ENCODE data around the gene MAT2A.
A peak's percentile ranks its signal among the peaks of the same experiment; 100 is the strongest.

The MAT2A gene

DNA sequence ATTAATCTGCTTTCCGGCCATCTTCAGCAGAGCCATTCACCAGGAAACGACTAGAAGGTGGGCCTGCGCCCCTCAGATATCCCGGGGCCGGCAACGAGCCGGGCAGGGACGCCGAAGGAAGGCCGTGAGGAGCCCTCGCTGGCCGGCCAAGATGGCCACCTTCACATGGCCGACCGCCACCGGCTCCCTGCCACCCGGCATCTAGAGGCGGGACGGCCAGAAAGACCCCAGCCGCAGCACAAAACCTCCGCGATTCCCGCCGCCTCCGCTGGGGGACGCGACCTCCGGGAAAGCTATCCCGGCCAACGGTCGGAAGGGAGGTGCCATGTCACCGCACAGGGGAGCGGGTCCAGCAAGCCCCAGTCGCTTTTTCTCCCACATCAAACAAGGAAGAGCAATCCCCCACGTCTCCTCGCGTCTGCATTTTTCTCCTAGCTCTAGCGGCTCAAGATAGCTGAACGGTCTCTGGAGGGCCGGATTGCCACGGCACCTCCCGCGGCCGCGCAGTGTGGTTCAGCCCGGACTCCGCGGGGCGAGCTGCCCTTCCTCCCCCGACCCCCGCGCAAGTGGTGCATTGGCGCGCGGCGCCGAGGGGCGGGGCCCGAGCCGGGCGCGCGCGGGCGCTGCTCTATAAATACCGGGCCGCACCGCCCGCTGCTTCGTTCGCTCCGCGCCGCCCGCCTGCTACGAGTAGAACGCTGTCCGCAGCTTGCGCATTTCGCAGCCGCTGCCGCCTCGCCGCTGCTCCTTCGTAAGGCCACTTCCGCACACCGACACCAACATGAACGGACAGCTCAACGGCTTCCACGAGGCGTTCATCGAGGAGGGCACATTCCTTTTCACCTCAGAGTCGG is at the start of gene MAT2A:
MAT2A (plus strand) TSS at position 662 of the 854 bp plus-strand sequence; CDS start at position 782, 120 bp downstream.
- peak; percentile 93 for DNase-seq (ENCODE audit: low read depth)

DNA sequence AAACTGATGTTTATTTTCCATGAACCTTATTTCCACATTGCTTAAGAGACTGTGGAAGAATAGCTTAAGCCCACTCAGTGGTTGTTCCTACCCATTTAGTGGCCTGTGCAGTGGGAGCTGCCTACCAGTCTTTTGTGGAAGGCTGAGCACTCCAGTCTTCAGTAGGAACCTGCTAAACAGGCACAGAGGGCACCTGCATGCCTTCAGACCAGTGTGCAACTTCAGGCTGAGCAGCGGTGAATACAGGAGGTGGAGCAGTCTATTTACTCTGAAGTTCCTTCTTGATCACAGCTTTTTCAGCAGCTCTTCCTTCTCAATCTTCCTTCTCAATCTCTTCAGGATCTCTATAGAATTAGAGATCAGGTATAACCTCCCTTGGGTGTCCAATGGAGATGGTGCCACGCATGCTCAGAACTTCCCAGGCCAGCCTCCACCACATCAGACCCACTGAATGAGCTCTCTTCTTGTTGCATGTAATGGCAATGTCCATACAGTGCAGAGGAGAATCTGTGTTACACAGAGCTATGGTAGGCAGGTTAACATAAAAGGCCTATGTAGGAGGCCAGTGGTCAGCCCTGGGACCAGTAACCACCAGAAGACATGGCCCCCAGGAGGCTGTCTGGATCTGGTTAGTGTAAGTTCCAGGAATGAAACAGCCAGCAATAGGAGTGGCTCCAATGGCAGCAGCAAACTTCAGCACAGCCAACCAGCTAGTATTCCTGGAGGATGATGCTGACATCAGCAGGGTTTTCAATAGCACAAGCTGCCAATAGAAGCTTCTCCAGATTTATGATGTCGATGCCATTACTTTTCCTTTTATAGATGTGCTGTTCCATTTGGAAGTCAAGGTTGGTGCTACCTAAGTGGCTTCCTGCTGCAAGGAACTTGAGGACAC is 47.9 kb upstream of the MAT2A start:
- no peak for DNase-seq (ENCODE audit: low read depth)

DNA sequence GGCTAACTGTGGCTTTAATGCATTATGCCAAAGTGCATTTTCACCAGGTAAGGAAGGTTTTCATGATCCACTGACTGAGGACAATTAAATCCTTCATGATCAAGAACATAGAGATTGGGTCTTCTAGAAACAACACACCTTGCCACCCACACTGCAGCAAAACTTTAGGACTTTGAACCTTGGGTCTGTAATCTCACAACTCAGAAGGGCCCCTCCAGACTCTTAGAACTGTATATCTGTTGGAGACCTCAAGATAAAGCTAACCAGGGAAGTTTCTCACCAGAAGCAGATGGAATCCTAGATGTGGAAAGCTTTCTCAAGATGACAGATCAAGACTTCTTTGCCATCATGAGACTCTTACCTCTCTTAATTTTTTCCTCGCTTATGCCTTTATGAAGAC is 42.5 kb upstream of the MAT2A start:
- DNase-seq (ENCODE audit: low read depth): no peak

DNA sequence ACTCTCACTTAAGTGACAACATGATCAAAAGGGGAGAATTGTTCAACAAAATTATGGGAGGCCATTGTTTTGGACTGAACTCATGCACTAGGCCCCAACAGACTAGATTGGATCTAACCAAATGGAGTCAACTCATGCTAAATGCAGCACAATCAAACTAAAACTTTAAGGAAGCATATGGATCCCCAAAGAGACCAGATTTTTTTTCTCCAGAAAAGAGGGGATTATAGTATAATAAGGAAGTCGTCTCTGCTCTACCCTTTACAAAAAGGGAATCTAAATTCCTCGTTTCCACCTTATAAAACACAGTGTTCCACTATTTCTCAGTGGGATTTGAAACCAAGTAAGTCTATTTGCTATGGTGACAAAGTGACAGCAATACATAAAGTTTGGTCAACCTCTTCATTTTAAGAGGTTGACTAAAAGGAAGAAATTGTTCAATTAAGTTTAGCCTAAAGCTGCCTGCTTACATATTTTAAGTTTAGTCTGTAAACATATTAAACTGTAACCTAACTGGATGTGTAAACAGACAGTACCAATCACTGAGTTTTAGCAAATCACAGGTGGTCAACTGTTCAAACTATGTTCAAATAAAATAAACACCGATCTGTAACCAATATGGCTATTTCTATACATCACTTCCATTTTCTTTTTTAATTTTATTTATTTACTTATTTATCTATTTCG is 40.9 kb upstream of the MAT2A start:
- DNase-seq (ENCODE audit: low read depth): no peak

DNA sequence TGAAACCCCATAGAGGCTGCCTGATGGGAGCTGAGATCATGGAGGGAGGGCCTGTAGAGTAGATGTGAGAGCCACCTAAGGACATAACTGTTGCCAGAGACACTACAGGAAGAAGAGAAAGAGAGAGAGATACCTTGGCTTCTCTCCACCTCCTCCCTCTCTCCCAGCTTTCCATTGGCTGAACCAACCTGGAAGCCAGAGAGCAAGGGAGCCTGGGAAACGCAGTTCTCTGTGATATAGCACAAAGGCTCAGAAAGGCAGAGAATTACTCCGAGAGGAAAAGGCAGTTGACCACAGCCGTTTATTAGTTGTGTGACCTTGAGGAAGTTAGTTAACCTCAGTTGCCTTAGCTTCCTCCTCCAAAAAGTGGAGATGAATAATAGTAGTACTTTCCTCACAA is 37.7 kb upstream of the MAT2A start:
- no peak for DNase-seq (ENCODE audit: low read depth)

DNA sequence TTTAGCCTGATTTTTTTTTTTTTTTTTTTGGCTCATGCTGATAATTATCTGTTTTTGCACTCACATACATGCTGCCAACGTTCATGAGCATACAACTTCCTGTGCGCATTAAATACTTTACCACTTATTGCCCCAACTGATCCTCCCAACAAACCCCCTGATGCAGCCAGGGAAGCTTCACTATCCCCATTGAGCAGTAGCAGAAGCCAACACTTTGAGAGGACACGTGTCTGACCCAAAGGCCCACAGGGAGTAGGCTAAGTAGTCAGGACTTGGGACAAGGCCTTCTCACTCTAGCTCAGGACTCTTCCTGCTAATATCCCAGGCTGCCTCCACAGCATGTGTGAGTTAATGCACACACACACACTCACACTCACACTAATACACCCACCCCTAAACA is 36.2 kb upstream of the MAT2A start:
- no peak for DNase-seq (ENCODE audit: low read depth)

DNA sequence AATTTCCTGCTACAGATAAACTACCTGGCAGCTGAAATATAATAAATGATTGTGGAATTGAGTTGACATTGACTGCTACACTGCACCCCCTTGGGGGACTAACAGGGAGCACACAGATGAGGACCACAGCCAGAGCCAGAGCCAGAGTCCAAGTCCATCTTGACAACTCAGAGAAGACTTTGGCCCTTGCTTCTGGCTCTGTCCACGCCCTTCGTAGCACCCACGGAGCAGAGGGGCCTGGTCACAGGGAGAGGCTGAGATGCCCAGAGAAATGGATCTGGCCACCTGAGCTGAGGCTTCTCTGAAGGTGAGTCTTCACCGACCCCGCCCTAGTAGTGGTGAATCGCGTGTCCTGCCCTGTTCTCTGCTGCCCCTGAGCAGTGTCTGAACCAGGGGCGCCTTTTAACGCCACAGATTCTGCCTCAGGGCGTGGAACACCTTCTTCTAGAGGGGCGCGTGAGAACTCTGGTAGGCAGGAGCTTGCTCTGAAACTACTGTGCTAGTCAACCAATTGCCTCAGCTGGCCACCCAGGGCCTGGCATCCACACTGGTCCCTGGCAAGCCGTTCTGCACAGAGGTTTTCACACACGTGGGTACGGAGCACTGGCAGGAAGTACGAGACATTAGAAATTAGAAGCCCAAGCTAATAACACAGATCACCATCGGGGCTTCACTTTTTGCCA is 35.7 kb upstream of the MAT2A start:
- no peak for DNase-seq (ENCODE audit: low read depth)

DNA sequence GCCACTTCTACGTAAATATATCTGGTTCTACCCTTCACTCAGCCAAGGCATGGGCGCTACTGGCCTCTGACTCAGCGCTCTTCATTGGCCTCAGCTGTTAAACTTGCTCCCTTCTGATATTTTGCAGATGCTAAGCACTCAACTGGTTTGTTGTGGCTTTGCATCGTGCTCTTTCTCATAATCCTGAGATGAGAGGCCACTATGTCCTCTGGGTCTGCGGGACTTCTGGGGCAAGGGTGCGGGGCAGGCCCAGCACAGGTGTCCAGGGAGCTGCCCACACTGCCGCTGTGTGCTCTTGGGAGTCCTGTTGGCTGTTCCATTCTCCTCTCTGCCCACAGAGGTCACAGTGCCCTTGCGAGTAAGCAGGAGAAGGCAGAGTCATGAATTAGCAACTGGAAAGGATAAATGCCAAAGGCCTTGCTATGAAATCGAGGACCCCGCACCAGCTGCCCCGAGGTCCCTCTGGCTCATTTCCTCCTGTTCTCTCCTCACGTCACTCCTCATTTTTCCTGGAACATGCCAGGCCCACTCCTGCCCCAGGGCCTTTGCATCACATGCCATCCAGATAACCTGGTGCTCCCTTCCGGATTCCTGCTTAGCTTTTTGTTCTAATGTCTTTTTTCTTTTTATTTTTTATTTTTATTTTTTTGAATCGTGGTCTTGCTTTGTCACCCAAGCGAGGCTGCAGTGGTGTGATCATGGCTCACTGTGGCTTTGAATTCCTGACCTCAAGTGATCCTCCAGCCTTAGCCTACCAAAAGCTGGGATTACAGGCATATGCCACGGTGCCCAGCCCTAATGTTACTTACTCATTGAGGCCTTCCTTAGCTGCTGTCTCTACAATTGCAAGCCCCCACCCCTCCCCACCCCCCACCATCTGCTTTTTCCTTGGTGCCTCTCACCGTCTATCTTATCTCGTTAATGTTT is 34.9 kb upstream of the MAT2A start:
- DNase-seq (ENCODE audit: low read depth): no peak

DNA sequence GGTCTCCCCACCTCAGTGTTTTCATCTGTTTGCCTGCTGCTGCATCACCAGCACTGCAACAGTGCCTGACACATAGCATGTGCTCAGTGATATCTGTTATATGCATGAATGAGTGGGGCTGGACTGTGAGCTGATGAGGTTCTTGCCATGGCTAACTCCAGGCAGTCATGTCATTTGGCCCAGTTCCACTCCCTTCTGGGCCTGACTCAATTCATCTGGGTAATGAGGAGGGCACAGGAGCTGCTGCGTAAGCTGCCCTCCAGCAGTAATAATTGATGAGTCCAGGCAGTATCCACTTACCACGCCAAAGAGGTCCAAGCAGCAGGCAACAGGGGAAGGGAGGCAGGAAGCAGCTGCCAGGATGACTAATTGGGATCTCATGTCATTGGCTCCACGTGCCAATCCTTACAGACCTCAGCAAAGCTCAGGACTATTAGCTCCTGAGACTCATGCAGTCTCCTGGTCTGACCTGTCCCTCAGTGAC is 34.1 kb upstream of the MAT2A start:
- peak; percentile 95 for DNase-seq (ENCODE audit: low read depth)

DNA sequence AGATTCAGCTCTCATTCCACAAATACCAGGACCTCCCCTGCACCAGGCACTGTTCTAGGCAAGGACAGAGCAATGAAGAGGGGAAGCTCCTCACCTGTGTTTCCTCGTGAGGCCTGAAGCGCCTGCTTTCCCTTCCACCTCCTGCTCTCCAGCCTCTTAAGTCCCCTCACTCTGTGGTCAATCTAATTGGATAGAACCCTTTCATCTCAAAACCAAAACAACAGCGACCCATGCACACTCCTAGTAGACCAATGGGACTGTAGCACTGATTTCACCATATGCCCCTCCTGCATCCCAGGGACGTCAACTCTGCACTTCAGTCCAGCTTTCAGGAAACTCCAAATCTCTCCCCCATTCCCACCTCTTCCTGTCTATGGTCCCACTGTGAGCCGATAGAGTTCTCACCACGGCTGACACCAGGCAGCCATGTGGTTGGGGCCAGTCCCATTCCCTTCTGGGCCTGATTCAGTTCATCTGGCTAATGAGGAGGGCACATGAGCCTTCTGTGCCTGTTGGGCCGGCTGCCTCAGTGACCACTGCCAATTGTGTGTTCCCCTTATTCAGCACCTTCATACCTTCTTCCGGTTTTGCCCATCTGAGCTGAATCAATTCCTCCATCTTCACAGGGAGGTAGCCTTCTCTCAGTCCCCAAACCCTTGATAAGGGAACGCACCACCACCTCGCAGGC is 33.3 kb upstream of the MAT2A start:
- no peak for DNase-seq (ENCODE audit: low read depth)

DNA sequence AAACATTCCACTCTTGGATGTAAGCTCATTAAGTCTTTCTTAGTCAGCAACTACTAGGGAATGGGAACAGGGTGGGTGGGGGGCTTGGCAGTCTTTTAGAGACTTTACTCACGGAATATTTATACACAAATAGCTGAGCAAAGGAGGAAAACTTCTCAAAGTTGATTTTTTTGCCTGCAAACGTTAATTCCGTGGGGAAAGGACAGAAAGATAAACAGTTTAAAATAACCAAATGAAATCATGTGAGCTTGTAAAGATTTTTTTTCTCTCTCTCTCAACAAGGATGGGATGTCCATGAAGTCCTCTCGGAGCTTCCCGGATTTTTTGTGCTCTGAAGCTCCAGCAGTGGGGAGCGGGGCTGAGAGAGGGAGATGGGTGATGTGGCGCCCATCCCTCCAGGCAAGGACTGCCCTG is 32.2 kb upstream of the MAT2A start:
- no peak for DNase-seq (ENCODE audit: low read depth)

DNA sequence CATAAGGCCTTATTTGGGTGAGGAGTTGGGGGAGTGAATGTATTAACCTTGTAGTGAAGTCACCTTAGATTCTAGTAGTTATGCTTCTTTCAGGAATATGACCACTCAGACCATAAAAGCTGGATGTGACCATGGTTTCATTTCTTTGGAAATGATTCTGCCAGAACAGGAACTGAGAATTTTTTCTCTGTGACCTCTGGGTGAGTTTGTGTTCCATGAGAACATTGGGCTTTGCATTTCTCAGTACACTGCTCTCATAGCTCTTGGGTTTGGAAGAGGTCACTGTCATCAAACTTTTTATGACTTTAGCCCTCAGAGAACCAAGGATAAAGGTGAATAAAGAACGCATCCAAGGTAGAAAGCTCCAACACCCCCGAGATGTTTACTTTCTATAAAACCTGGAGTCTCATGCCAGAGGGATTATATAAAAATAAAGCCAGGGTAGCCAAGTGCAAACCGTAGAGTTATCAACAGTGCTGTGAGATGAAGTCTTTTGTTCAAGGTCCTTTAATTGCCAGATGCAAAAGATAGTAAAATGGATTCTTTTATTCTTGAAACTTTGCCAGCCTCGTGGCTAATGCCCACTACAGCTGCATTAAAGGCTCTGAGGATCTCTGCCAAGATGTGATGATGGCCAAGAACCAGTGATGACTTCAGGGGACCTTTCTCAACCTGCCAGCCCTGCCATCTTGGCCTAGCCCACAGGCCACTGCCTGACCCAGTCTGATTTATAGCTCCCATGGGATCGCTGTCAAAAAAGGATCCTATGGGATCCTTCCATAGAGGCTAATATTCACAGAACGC is 27.8 kb upstream of the MAT2A start:
- no peak for DNase-seq (ENCODE audit: low read depth)

DNA sequence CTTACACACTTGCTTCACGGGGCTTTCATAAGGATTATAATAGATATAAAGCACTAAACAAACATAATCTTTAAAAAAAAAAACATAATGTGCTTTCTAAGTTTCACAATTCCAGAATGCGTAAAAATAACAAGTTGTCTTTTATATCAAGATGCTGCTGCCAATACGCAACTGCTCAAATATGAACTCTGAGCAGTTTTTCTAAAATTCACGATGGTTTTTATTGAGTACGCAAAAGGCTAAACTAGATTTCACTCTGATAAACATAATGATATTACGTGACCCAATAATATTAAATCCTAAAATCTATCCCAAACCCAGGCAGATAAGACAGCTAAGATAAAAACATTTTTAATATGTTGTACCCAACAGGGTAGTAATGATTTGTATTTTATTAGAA is 24.6 kb upstream of the MAT2A start:
- DNase-seq (ENCODE audit: low read depth): no peak

DNA sequence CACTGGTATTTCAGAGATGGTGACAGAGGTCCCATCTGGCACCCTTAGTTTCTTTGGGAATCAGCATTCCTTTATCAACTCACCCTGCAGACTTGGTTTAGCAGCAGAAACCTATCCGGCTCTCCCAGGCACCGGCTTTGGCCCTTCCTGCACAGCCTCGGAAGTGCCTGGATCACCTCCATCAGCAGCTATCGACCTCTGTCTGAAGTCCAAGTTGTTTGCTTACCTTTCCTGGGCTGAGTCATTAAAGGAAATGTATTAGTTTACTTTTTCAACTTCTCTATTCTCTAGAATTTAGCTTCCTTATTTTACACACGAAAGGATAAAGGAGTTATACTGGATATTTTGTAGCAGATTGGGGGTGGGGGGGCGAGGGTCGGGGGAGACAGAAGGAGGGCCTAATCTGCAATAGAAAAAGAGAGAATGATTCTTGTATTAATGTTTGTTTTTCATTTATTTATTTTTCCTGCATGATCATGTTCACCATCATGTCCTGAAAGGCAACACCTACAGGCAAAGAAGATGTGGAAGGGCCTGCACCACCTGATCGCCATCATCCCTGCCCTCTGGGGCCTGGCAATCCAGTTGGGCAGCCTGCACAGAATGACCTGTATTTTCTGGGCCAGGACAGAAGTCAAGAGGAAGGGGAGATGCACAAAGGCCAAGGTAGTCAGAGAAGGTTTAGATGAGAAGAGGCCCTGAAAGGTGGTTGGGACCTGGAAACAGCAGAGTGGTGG is 22.1 kb upstream of the MAT2A start:
- DNase-seq (ENCODE audit: low read depth): no peak

DNA sequence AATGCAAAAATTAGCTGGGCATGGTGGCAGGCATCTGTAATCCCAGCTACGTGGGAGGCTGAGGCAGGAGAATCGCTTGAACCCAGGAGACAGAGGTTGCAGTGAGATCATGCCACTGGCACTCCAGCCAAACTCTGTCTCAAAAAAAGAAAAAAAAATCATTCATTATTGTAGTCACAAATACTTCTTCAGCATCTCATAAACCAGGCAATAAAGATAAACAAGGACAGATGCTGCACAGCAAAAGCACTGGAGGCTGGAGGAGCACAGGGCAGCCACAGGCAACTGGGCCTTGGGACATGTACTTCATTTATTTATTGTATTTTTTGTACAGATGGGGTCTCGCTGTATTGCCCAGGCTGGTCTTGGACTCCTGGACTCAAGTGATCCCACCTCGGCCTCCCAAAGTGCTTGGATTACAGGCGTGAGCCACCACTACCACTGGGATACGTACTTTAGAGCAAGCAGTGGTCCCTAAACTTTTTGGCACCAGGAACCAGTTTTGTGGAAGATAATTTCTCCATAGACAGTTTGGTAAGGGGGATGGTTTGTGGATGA is 16.8 kb upstream of the MAT2A start:
- DNase-seq (ENCODE audit: low read depth): no peak

DNA sequence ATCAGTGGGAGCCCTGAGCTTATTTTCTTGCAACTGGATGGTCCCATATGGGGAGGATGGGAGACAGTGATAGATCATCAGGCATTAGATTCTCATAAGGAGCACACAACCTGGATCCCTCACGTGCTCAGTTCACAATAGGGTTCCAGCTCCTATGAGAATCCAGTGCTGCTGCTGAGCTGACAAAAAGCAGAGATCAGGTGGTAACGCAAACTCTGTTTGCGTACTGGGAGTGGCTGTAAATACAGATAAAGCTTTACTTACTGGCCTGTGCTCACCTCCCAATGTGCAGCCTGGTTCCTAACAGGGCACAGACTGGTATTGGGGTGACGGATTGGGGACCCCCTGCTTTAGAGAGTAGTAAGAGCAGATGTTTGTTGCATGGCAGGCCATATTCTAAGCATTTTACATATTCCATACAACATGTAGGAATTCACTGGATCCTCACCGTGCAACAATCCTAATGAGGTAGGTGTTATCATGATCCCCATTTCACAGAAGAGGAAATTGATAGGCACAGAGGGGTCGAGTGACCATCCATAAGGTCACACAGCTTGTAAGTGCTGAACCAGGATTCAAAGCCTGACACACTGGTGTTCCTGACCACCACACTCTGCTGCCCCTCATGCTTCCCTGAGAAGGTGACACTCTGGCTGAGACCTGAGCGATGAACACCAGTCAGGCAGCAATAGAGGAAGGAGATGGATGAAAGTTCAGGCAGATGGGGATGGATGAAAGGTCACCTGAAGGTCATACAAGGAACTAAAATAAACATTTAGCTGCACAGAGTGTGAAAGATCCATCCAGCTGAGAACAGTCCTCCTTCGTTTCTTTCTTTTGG is 15.7 kb upstream of the MAT2A start:
- DNase-seq (ENCODE audit: low read depth): no peak

DNA sequence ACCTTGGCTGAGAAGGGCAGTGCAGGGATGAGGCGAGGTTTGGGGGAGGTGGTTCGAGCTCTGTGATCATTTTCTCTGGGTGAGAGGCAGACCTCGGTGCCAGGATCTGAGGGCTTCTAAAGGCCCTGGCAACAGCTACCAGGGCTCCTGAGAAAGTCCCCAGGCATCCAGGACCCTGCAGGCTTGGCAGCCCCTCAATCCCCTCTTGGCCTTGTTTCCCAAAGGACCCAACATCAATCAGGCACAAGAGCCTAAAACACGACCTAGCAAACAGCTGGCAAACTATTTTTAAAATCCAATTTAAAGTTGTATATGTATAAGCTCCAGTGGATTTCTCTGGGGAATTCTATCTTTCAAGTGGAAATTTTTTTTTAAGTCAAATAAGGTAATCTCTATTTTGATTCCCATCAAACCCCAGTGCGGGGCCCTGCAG is 15.0 kb upstream of the MAT2A start:
- no peak for DNase-seq (ENCODE audit: low read depth)
